NCI-H2196 (cell line): ENCODE data around the gene TEX50.
"Not testable (repeated sequence)": the region's sequence is repeated elsewhere in the genome, so short reads cannot be mapped to it uniquely, and the experiment has no call there.

Experiments used
- DNase-seq: peaks from one replicate; lab custom pipeline; 2025; ENCODE audit not compliant: unreplicated experiment; lab: John Stamatoyannopoulos, UW

Gene TEX50

GRCh38 chr1:173635116-173635515, at the start of gene TEX50:
Gene TEX50, plus strand, starts transcription at chr1:173635338. Its CDS starts 184 bp downstream, at chr1:173635522.
- DNase-seq = no peak

- DNase-seq = no peak
Observed at GRCh38 chr1:173590557-173590956, 44.6 kb upstream of the TEX50 start.

GRCh38 chr1:173591138-173591537, 44.0 kb upstream of the TEX50 start:
- not testable (repeated sequence) for DNase-seq

- no peak for DNase-seq
Observed at GRCh38 chr1:173596097-173596825, 38.9 kb upstream of the TEX50 start.

- no peak for DNase-seq
Observed at GRCh38 chr1:173601588-173601987, 33.5 kb upstream of the TEX50 start.

- DNase-seq = no peak
Observed at GRCh38 chr1:173603056-173603591, 32.0 kb upstream of the TEX50 start, which contains the start of gene SLC9C2. Gene SLC9C2, minus strand, starts transcription at chr1:173603072. Its CDS starts 1,296 bp downstream, at chr1:173601776.

GRCh38 chr1:173608503-173609216, 26.5 kb upstream of the TEX50 start:
- no peak for DNase-seq

GRCh38 chr1:173613086-173613485, 22.1 kb upstream of the TEX50 start:
- DNase-seq = not testable (repeated sequence)

GRCh38 chr1:173616859-173617258, 18.3 kb upstream of the TEX50 start:
- no peak for DNase-seq

GRCh38 chr1:173627269-173627668, 7.9 kb upstream of the TEX50 start:
- DNase-seq = no peak

- DNase-seq = no peak
Observed at GRCh38 chr1:173628888-173629287, 6.2 kb upstream of the TEX50 start.

GRCh38 chr1:173637236-173638042, 2.3 kb downstream of the TEX50 start:
- not testable (repeated sequence) for DNase-seq

GRCh38 chr1:173638043-173639021, 3.2 kb downstream of the TEX50 start:
- no peak for DNase-seq

- DNase-seq = no peak
Observed at GRCh38 chr1:173639102-173639501, 4.0 kb downstream of the TEX50 start.

GRCh38 chr1:173642450-173643139, 7.5 kb downstream of the TEX50 start:
- DNase-seq = not testable (repeated sequence)

- DNase-seq = no peak
Observed at GRCh38 chr1:173646656-173647055, 11.5 kb downstream of the TEX50 start.

- no peak for DNase-seq
Observed at GRCh38 chr1:173648880-173649605, 13.9 kb downstream of the TEX50 start.

GRCh38 chr1:173660306-173660705, 25.2 kb downstream of the TEX50 start:
- no peak for DNase-seq

GRCh38 chr1:173661271-173661670, 26.1 kb downstream of the TEX50 start:
- DNase-seq = no peak
